NT2/D1 (cell line): ENCODE results near the gene HAO1.

ENCODE experiments used
- DNase-seq: peaks from one replicate; pipeline ENCODE4 v3.0.0-alpha.2; 2011; ENCODE audit warnings: low read depth, low spot score
- H3K27me3 ChIP-seq: 2 replicates; pipeline ENCODE4 v1.6.0; 2011; ENCODE audit warnings: mild to moderate bottlenecking; ENCODE audit not compliant: insufficient read length, insufficient read depth
- H3K36me3 ChIP-seq: 2 replicates; pipeline ENCODE4 v1.6.1; 2011; ENCODE audit warnings: mild to moderate bottlenecking, low read length, mixed read lengths; ENCODE audit not compliant: insufficient read depth, insufficient read length
- H3K4me1 ChIP-seq: 2 replicates; pipeline ENCODE4 v1.5.1; 2011; ENCODE audit not compliant: insufficient read depth, insufficient read length
- H3K4me3 ChIP-seq: 2 replicates; pipeline ENCODE4 v1.5.1; 2011; ENCODE audit warnings: low read depth; ENCODE audit not compliant: insufficient read length
- H3K9ac ChIP-seq: 2 replicates; pipeline ENCODE4 v1.6.0; 2011; ENCODE audit warnings: low read depth; ENCODE audit not compliant: insufficient read length
- H3K9me3 ChIP-seq: 2 replicates; pipeline ENCODE4 v1.5.1; 2011; ENCODE audit warnings: mild to moderate bottlenecking, low read length; ENCODE audit not compliant: insufficient read depth
- SUZ12 ChIP-seq: IDR thresholded peaks from 2 replicates; pipeline ENCODE4 v1.6.1; 2011; ENCODE audit not compliant: insufficient read length, insufficient read depth; ENCODE audit errors: extremely low read depth
- YY1 ChIP-seq: IDR thresholded peaks from 2 replicates; pipeline ENCODE4 v1.6.1; 2011; ENCODE audit not compliant: insufficient read length, insufficient read depth
- ZNF274 ChIP-seq: IDR thresholded peaks from 2 replicates; pipeline ENCODE4 v1.6.1; 2011; ENCODE audit warnings: mild to moderate bottlenecking, low read depth, low read length

The HAO1 gene

DNA sequence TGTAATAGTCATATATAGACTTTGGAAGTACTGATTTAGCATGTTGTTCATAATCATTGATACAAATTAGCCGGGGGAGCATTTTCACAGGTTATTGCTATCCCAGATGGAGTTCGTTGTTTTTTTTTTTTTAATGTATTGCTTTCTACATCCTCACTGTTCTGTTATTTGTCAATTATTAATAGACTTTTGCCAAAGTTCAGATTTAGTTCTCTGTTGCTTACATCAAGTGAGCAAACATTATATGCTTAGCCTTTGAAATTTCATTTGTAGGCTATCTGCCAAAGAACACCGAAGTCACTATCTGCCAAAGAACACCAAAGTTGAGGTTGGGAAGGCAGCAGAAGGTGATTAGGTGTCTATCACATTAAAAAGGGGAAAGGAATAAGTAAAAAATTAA is at the start of gene HAO1:
HAO1 (minus strand) TSS at position 118 of the 400 bp plus-strand sequence; CDS start at position 82, 36 bp downstream.
- Histone ChIP-seq H3K36me3 (no peaks in the 10 kb centered on the region), H3K9ac (no peak within 1 kb of the TSS), H3K27me3 (no peaks in the 10 kb centered on the region), H3K4me3 (no peak within 1 kb of the TSS), H3K4me1 (no peaks in the 10 kb centered on the region), H3K9me3 (peaks cover 8% of the 10 kb centered on the region; the same call in 1 of the 2 replicates)
- DNase-seq = no peak
- TF ChIP-seq YY1 = no peak
- TF ChIP-seq ZNF274 = no peak
- no peak for TF ChIP-seq SUZ12

GRCh38 chr20:7989379-7989778 is 49.1 kb upstream of the HAO1 start:
- Histone ChIP-seq H3K36me3 (no peaks in the 10 kb centered on the region), H3K4me3 (no peak overlapping the region), H3K4me1 (no peaks in the 10 kb centered on the region), H3K9me3 (peaks cover 12% of the 10 kb centered on the region; the same call in 1 of the 2 replicates), H3K9ac (no peak overlapping the region), H3K27me3 (no peaks in the 10 kb centered on the region)
- no peak for DNase-seq
- no peak for TF ChIP-seq ZNF274
- TF ChIP-seq YY1 = no peak
- TF ChIP-seq SUZ12 = no peak

GRCh38 chr20:7985916-7986315 is 45.7 kb upstream of the HAO1 start:
- DNase-seq = no peak
- no peaks in the 10 kb centered on the region for H3K9me3 ChIP-seq
- H3K4me3 ChIP-seq = no peak overlapping the region
- no peak overlapping the region for H3K9ac ChIP-seq
- TF ChIP-seq YY1 (no peak), ZNF274 (no peak), SUZ12 (no peak)
- peaks cover 9% of the 10 kb centered on the region for H3K36me3 ChIP-seq
- no peaks in the 10 kb centered on the region for H3K4me1 ChIP-seq
- H3K27me3 ChIP-seq = no peaks in the 10 kb centered on the region

- H3K36me3 ChIP-seq = peaks cover 9% of the 10 kb centered on the region
- no peaks in the 10 kb centered on the region for H3K27me3 ChIP-seq
- no peak for TF ChIP-seq SUZ12
- TF ChIP-seq YY1 = no peak
- no peak for TF ChIP-seq ZNF274
- H3K9ac ChIP-seq = no peak overlapping the region
- DNase-seq = peak; percentile 72
- no peak overlapping the region for H3K4me3 ChIP-seq
- no peaks in the 10 kb centered on the region for H3K4me1 ChIP-seq
- H3K9me3 ChIP-seq = no peaks in the 10 kb centered on the region
Observed at GRCh38 chr20:7984192-7984591, 43.9 kb upstream of the HAO1 start.

GRCh38 chr20:7981374-7981773 is 41.1 kb upstream of the HAO1 start:
- no peak for TF ChIP-seq SUZ12
- no peak for TF ChIP-seq YY1
- Histone ChIP-seq H3K4me1 (no peaks in the 10 kb centered on the region), H3K4me3 (no peak overlapping the region), H3K36me3 (peaks cover 9% of the 10 kb centered on the region), H3K9me3 (no peaks in the 10 kb centered on the region), H3K27me3 (no peaks in the 10 kb centered on the region), H3K9ac (no peak overlapping the region)
- no peak for DNase-seq

GRCh38 chr20:7980332-7981046 is 40.2 kb upstream of the HAO1 start:
- Histone ChIP-seq H3K4me1 (no peaks in the 10 kb centered on the region), H3K9me3 (no peaks in the 10 kb centered on the region), H3K9ac (no peak overlapping the region), H3K36me3 (peaks cover 9% of the 10 kb centered on the region), H3K27me3 (no peaks in the 10 kb centered on the region), H3K4me3 (no peak overlapping the region)
- no peak for TF ChIP-seq YY1
- TF ChIP-seq ZNF274 = no peak
- TF ChIP-seq SUZ12 = no peak
- peak; percentile 15 for DNase-seq

DNA sequence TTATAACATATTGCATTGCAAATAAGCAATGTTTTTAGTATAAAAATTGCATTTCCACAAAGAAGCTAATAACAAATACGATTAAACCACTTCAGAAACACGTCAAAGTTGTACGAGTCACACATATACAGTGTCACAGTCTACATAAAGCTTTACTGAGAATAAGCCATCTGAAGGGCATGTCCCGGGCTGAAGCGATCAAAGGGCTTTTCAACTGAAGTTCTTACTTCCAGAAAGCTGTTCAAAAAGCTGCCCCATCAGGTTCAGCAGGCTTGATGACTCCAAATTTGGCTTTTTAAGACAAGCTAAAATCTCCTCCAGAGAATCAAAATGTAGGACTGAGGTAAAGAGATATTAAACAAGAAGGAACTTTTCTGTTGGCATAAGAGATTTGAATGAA is 37.5 kb upstream of the HAO1 start:
- DNase-seq = no peak
- Histone ChIP-seq H3K27me3 (no peaks in the 10 kb centered on the region), H3K4me1 (no peaks in the 10 kb centered on the region), H3K4me3 (no peak overlapping the region), H3K9me3 (no peaks in the 10 kb centered on the region), H3K36me3 (peaks cover 9% of the 10 kb centered on the region), H3K9ac (no peak overlapping the region)
- TF ChIP-seq SUZ12 (no peak), ZNF274 (no peak), YY1 (no peak)
